ENCODE measurements around the gene SLC13A5.

GRCh38 chr17:6711681-6712057 is 1.5 kb downstream of the SLC13A5 start:
- TF ChIP-seq CTCF (IDR thresholded peaks at IDR 0.05) (no peak), POLR2AphosphoS5 (IDR thresholded peaks at IDR 0.05) (no peak)
